Astrocyte of the cerebellum (primary cell): ENCODE data around the gene CCR8.

Experiments
- DNase-seq: peaks from one replicate; pipeline ENCODE4 v3.0.0-alpha.2; 2011; ENCODE audit warnings: low read depth
- H3K4me3 ChIP-seq: 2 replicates; pipeline ENCODE4 v1.5.1; 2011; ENCODE audit warnings: mild to moderate bottlenecking, low read depth, low read length, moderate library complexity
- in situ Hi-C: cut with HindIII; loops from 2 replicates; pipeline ENCODE4 v1.10.0; 2017; ENCODE audit warnings: low sequenced_read_pairs
- TF ChIP-seq, protein P1 (sequence below): IDR thresholded peaks from 2 replicates; pipeline ENCODE4 v1.5.1; 2012; ENCODE audit warnings: low read length, low read depth, moderate library complexity, mild to moderate bottlenecking; ENCODE audit errors: missing control alignments

The CCR8 gene

DNA sequence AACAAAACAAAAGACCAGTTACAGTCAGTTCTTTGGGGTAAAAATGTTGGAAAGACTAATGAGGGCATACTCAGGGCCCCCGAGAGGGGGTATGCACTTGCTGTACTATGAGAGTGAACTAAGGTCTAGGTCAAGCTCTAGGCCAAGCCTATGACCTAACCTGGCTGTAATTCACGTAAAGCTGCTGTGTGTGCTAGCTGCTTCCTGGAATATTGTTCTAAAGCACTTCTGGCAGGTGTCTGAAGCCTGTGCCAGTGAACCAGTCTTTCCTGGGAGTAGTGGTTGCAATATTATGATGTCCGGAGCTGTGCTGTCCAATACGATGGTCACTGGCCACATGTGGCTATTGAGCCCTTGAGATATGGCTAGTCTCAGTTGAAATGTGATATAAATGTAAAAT is 36.5 kb upstream of the CCR8 start:
- TF ChIP-seq, protein P1, sequence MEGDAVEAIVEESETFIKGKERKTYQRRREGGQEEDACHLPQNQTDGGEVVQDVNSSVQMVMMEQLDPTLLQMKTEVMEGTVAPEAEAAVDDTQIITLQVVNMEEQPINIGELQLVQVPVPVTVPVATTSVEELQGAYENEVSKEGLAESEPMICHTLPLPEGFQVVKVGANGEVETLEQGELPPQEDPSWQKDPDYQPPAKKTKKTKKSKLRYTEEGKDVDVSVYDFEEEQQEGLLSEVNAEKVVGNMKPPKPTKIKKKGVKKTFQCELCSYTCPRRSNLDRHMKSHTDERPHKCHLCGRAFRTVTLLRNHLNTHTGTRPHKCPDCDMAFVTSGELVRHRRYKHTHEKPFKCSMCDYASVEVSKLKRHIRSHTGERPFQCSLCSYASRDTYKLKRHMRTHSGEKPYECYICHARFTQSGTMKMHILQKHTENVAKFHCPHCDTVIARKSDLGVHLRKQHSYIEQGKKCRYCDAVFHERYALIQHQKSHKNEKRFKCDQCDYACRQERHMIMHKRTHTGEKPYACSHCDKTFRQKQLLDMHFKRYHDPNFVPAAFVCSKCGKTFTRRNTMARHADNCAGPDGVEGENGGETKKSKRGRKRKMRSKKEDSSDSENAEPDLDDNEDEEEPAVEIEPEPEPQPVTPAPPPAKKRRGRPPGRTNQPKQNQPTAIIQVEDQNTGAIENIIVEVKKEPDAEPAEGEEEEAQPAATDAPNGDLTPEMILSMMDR: no peak

DNA sequence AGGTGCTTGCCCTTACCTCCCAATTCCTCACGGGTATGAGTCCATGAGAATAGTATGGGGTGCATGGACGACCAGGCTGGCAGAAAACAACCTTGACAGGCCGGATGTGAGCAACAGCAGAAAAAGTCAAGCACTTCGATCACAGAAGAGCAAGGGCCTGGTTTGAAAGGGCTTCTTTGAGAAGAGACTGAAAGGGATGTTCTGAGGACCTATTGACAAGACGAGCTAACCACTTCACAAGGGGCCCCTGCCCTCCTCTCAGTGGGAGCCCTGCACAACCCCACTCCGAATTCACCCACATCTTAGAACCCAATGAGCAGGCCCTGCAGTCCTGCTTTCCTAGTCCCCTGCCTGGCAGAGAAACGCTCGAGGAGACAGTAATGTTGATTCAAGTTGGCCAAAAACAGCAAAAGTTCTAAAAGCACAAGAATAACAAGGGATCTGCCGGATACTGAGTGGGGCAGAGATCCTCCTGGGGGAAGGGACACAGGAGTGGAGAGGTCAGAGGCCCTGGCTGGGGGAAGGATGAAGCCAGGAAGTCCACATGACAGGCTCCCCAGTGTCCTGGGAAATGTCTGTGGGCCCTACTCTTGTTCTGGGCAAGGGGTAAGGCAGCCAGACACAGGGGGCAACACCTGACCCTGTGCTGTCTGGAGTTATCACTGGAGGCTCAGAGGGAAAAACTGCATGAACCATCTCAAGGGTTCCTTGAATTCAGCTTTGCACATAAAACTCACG is 34.9 kb upstream of the CCR8 start:
- in situ Hi-C loops: loop anchor here (5.0 kb wide), 1 partner anchor 102 kb away; the partner anchor contains the start of gene XIRP1
- TF ChIP-seq, protein P1: no peak
- no peak overlapping the region for H3K4me3 ChIP-seq
- DNase-seq: no peak

More for the DNA sequence above, 36.5 kb upstream of the CCR8 start:
- DNase-seq: no peak
- H3K4me3 ChIP-seq: no peak overlapping the region
- in situ Hi-C loops: loop anchor here (5.0 kb wide), 1 partner anchor 101 kb away; the partner anchor contains the start of gene XIRP1

DNA sequence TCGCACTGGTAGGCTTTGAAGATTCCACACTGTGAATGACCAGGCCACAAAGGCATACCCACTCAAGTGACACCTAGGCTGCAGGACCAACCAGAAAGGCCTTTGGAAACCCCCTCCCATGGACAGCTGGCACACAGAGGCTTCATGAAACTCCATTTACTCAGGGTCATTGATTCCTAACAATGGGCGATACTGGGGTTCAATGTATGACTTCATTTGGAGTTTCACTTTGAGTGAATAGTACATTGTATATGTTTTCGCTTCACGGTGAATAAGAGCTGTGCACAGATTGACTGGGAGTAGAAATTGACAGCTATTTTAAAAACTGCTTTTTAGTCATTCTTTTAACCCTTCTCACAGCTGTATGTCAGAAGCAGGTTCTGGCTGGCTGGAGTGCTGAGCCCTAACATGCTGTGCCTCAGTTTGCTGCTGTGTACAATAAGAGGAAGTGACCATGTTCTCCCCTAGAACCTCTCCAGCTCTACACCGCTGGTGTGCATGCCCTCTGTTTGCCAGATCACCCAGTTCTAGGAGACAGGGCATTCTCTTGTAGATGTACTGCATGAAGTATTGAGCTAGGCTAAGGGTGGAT is 34.2 kb upstream of the CCR8 start:
- in situ Hi-C loops: no loop called here
- H3K4me3 ChIP-seq: no peak overlapping the region
- TF ChIP-seq, protein P1: no peak
- no peak for DNase-seq

DNA sequence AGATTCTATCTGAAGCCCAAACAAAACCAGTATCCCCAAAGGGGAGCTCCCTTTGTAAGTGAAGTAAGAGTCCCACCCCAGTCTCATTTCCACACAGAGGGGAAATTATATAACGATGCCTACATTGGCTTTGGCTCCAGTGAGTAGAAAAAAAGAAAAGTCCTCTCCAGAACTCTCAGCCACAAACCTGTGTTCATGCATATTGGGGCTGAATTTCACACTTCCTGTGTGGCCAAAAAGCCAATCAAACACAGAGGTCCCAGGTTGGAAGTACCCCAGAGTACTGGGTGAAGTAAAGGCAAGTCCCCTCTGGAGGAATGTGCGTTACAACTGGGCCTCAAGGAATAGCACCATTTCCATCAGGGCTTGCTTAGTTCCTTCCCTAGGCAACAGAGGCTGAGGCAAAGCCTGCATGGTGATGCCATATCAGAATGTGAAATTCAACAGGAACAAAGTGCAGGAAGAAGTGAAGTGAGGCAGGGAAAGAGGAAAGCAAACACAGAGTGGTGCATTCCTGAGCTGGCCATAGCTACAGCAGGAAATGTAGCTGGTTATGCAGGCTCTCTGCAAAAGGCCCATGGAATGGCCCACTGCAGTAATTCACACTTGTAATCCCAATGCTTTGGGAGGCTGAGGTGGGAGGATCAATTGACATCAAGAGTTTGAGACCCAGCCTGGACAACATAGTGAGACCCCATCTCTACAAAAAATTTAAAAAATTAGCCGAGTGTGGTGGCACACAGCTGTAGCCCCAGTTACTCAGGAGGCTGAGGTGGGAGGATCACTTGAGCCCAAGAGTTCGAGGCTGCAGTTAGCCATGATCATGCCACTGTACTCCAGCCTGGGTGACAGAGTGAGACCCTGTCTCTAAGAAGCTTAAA is 33.1 kb upstream of the CCR8 start:
- TF ChIP-seq, protein P1: no peak
- in situ Hi-C loops: no loop called here
- H3K4me3 ChIP-seq: no peak overlapping the region
- no peak for DNase-seq

DNA sequence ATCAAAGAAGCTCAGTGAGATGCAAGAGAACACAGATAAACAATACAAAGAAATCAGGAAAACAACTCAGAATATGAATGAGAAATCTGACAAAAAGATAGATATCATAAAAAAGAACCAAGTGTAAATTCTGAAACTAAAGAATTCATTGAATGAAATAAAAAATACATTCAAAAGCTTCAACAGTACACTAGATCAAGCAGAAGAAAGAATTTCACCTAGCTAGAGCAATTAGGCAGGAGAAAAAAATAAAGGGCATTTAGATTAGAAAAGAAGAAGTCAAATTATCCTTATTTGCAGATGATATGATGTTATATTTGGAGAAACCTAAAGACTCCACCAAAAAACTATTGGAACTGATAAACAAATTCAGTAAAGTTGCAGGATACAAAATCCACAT is 30.2 kb upstream of the CCR8 start:
- DNase-seq: no peak
- no peak overlapping the region for H3K4me3 ChIP-seq
- in situ Hi-C loops: no loop called here
- TF ChIP-seq, protein P1: no peak

DNA sequence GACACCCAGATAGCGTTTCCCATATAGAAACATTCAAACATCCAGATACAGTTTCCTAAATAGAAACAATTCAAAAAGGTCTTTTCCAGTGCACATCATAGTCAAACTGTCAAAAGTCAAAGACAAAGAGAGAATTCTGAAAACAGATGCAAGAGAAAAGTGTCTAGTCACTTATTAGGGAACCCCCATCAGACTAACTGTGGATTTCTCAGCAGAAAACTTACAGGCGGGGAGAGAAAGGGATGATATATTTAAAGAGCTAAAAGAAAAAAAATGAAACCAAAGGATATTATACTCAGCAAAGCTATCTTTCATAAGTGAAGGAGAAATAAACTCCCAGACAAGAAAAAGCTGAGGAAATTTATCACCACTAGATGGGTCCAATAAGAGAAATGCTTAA is 27.3 kb upstream of the CCR8 start:
- TF ChIP-seq, protein P1: no peak
- H3K4me3 ChIP-seq: no peak overlapping the region
- no peak for DNase-seq
- in situ Hi-C loops: no loop called here
